HG02970 (cell line): Measurements from ENCODE around the gene MROH2B.

Source experiments
- ATAC-seq: cut with Tn5 transposase; IDR thresholded peaks from one replicate; pipeline ENCODE4 v1.9.1; 2021; ENCODE audit warnings: mild to moderate bottlenecking, moderate library complexity, moderate number of reproducible peaks; ENCODE audit not compliant: unreplicated experiment, low FRiP score

Gene MROH2B

GRCh38 chr5:40976041-40976440, 95.1 kb downstream of the MROH2B start:
- no peak for ATAC-seq

DNA sequence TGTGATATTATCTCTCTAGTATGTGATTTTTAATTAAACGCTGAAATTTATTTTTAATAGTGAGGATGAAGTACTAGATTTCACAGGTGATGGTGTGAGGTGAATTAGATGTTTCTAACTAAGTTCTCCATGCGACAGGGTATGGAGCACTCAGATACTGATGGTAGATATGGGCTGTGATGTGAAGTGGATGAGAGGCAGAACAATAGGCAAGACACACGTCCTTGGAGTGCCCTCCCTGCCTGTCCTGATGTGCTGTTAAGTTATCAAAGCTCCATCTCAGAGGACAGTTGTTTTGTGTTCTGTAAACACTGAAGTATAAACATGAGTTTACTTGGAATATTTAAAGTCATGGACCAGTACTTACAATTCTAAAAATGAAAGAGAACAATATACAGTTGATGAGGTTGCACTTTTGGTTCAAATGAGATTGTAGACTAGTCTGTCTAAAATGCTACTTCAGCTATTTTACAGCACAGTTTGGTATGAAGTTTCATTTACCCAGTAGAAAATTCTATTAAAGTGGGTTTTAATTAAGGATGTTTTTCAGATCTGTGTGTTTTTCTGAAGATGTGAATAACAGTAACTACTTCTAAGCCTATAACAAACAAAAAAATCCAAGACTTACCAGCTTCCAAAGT, 97.7 kb downstream of the MROH2B start:
- ATAC-seq, result no peak

DNA sequence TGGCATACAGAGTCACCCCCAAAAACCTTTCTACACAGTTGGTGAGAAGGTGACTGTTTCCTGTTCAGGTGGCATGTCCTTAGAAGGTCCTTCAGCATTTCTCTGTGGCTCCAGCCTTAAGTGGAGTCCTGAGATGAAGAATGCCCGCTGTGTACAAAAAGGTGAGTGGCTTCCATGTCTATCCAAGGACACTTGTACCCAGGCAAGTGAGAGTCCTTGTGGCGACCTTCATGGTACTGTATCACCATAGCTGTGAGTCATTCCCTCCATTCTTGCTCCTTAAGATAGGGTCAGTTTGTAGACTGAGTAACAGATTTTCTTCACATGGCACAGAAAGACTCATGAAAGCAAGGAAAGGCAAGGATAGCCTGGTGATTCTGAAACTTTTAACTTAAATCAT, 98.7 kb downstream of the MROH2B start:
- no peak for ATAC-seq

GRCh38 chr5:40962207-40962955, 108.8 kb downstream of the MROH2B start:
- ATAC-seq, result no peak

DNA sequence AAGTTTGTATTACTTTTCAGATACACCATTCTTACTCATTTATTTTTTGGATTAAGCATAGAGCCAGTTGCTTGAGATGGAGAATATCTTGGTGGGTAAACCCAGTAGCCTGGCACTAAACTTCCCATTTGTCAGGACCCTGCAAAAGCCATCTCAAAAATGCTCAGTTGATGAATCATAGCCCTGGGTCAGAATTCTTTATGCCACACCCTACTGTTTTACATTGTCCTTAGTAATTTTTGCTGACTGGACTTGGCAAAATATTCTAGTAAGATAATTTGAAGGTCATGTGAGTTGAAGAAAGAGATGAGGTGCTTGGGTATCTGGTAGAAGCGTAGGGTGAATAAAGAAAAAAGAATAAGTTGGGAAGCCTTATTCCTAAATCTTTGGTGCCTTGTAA, 111.1 kb downstream of the MROH2B start:
- ATAC-seq, result no peak

DNA sequence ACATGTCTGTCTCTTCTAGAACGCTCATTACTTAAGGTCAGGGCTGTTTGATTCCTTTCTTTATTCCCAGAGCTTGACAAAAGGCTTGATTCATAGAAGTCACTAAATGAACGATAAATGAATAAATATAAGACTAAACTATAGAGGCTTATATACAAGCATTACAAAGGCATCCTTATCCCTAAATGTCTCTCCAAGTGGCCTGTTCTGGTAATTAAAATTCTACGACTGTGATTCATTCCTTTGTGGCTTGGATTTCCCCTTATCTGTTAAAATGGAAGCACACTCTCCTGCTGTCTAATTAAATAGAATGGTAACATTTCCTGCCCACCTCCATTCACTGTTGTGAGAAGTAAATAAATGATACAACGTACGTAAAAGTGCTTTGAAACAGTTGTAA, 112.3 kb downstream of the MROH2B start:
- no peak for ATAC-seq

GRCh38 chr5:40957048-40957447, 114.1 kb downstream of the MROH2B start:
- ATAC-seq, result no peak

- ATAC-seq, result no peak
Measured at GRCh38 chr5:40955313-40955712, 115.8 kb downstream of the MROH2B start.
